Measurements from ENCODE around the gene BCAN. TPM values are rescaled to one million over a fixed set of nuclear protein-coding genes. Genes with fewer than 3 reads are reported as not detected.

The BCAN gene
- total and polyA plus RNA-seq, 2 of the 4 experiments (the other 2 are of a cell fraction) = 0.07 TPM; not detected in 1

- Histone ChIP-seq H3K4me2 (ENCODE audit: low read depth, low read length) (peak overlapping the region; percentile 49), H3K14ac (replicated peaks; ENCODE audit: low read depth, low read length) (peak overlapping the region; percentile 90), H3K9me3 (ENCODE audit: control insufficient read depth, insufficient read depth, low read length) (no peaks in the 10 kb centered on the region), H3K79me1 (ENCODE audit: low read depth in 1 of 2, low read length in 2 of 2) (peaks cover 0 to 36% of the 10 kb centered on the region in 2 experiments; a peak in 2 of 4 replicates), H4K5ac (ENCODE audit: low read depth, low read length) (peak overlapping the region; percentile 35), H2BK5ac (ENCODE audit: low read depth, low read length, poor library complexity, severe bottlenecking) (peak overlapping the region; percentile 95), H3K18ac (ENCODE audit: low read depth, low read length) (peak overlapping the region; percentile 69), H4K91ac (ENCODE audit: insufficient read depth, low read depth, low read length) (peak overlapping the region; percentile 87), H3K36me3 (ENCODE audit: control insufficient read depth, insufficient read depth, low read length) (no peaks in the 10 kb centered on the region), H2AFZ (replicated peaks; ENCODE audit: low read length, poor library complexity) (peak overlapping the region; percentile 90), H2BK20ac (ENCODE audit: low read depth, low read length) (peak overlapping the region; percentile 97), H3K4me1 (ENCODE audit: control insufficient read depth, insufficient read depth, low read length) (peaks cover 57% of the 10 kb centered on the region), H2BK120ac (ENCODE audit: low read depth, low read length) (peak overlapping the region; percentile 96), H3K56ac (ENCODE audit: extremely low read depth, insufficient read depth, low read length) (peak overlapping the region; percentile 63), H4K8ac (ENCODE audit: low read depth in 2 of 2, low read length in 2 of 2) (peak overlapping the region; percentile 34 to 79), H3K4ac (ENCODE audit: low read depth, low read length) (peak overlapping the region; percentile 97), H2AK5ac (ENCODE audit: low read depth, low read length) (peak overlapping the region; percentile 94), H2BK15ac (ENCODE audit: low read depth, low read length) (peak overlapping the region; percentile 89), H3K23ac (ENCODE audit: low read depth, low read length) (peak overlapping the region; percentile 82), H4K20me1 (ENCODE audit: insufficient read depth, low read length) (no peaks in the 10 kb centered on the region), H3K27me3 (ENCODE audit: control insufficient read depth, insufficient read depth, low read length) (peaks cover 1% of the 10 kb centered on the region; the same call in 1 of the 2 replicates), H2AK9ac (replicated peaks; ENCODE audit: low read depth, low read length, poor library complexity) (peak overlapping the region; percentile 94), H3K27ac (ENCODE audit: insufficient read depth, low read length) (peak overlapping the region; percentile 87), H3K9me1 (ENCODE audit: insufficient read depth, low read length) (peaks cover 25% of the 10 kb centered on the region), H3K4me3 (ENCODE audit: insufficient read depth, low read depth, low read length) (no peak overlapping the region), H3K9ac (ENCODE audit: low read depth, low read length) (0 out of 2 replicates have a peak overlapping the region, but pooled peaks have one; percentile 27)
- DNase-seq (peak; percentile 60), ATAC-seq (ENCODE audit: low read depth) (no peak)
- intact Hi-C loops (cut with micrococcal nuclease) (no loop called here), in situ Hi-C loops (cut with MboI; ENCODE audit: low sequenced_read_pairs) (no loop called here), dilution Hi-C loops (cut with HindIII; ENCODE audit: low sequenced_read_pairs, unreplicated experiment) (no loop called here)
- ChIA-PET CTCF (interaction anchor here (1.0 to 2.3 kb wide), 4 partner anchors 13 to 64 kb away, joined by 3 to 6 read pairs (median 4); no protein-coding TSS in a partner anchor), POLR2A (ENCODE audit: unreplicated experiment) (interaction anchor here (2.8 kb wide), 1 partner anchor 14 kb away, joined by 29 read pairs; the partner anchor contains the start of gene NES)
- WGBS, 2 experiments (ENCODE audit: extremely low coverage in 2 of 2, insufficient read length in 1 of 2) = 60% methylated on average over 1 of the region's 12 CpGs; no CpG with 5 or more reads in 1 of the 2 experiments
- TF ChIP-seq RAD21 (IDR thresholded peaks at IDR 0.05; ENCODE audit: low read length) (no peak), SMC3 (IDR thresholded peaks at IDR 0.05; ENCODE audit: low read depth, low read length) (no peak), CTCF (conservative IDR thresholded peaks at IDR 0.05; ENCODE audit: low read depth, low read length) (no peak), CEBPB (IDR thresholded peaks at IDR 0.05; ENCODE audit: low read depth, low read length) (no peak), BHLHE40 (IDR thresholded peaks at IDR 0.05; ENCODE audit: low read depth, low read length) (no peak), POLR2A (IDR thresholded peaks at IDR 0.05; ENCODE audit: low read depth, low read length) (no peak), MXI1 (IDR thresholded peaks at IDR 0.05; ENCODE audit: borderline replicate concordance, low read depth, low read length) (no peak), NFE2L2 (IDR thresholded peaks at IDR 0.05; ENCODE audit: low read depth, low read length) (no peak), RCOR1 (IDR thresholded peaks at IDR 0.05; ENCODE audit: insufficient replicate concordance, low read length) (no peak), MAZ (IDR thresholded peaks at IDR 0.05; ENCODE audit: borderline replicate concordance, low read depth, low read length) (no peak), CHD1 (IDR thresholded peaks at IDR 0.05; ENCODE audit: low read depth, low read length) (no peak), RFX5 (IDR thresholded peaks at IDR 0.05; ENCODE audit: low read depth, low read length) (no peak)
- BruUV-seq (replicated peaks) = no TSS peak
Observed at GRCh38 chr1:156662005-156662799, 20.3 kb downstream of the BCAN start.

Measured in IMR-90 (cell line).